GM06990 (cell line): ENCODE results near the gene FBXL4.

Experiments used
- DNase-seq: peaks from one replicate; pipeline ENCODE4 v3.0.0-alpha.2; 2011; ENCODE audit not compliant: insufficient read length; ENCODE audit errors: extremely low read depth
- H3K27me3 ChIP-seq: replicated peaks from 2 replicates; pipeline ENCODE4 v1.6.0; 2011; ENCODE audit warnings: low read length; ENCODE audit not compliant: control insufficient read depth, insufficient read depth
- H3K36me3 ChIP-seq: 2 replicates; pipeline ENCODE4 v1.5.1; 2011; ENCODE audit warnings: low read length; ENCODE audit not compliant: control insufficient read depth, insufficient read depth
- H3K4me3 ChIP-seq: replicated peaks from 2 replicates; pipeline ENCODE4 v1.5.1; 2011; ENCODE audit warnings: low read depth, mild to moderate bottlenecking, control low read depth, low read length
- CTCF ChIP-seq: IDR thresholded peaks from 2 replicates; pipeline ENCODE4 v1.5.1; 2011; ENCODE audit warnings: low read length, control low read depth, mild to moderate bottlenecking, inconsistent platforms; ENCODE audit not compliant: insufficient read depth, poor library complexity, severe bottlenecking

Gene FBXL4

GRCh38 chr6:98824162-98824901 lies 123.4 kb downstream of the FBXL4 start:
- Histone ChIP-seq H3K4me3 (no peak overlapping the region), H3K36me3 (no peaks in the 10 kb centered on the region), H3K27me3 (no peaks in the 10 kb centered on the region; the same call in 1 of the 2 replicates)
- TF ChIP-seq CTCF: no peak
- no peak for DNase-seq

GRCh38 chr6:98823428-98824161 lies 124.2 kb downstream of the FBXL4 start:
- no peak for TF ChIP-seq CTCF
- H3K4me3 ChIP-seq: no peak overlapping the region
- H3K27me3 ChIP-seq: no peaks in the 10 kb centered on the region; the same call in 1 of the 2 replicates
- DNase-seq: no peak
- H3K36me3 ChIP-seq: no peaks in the 10 kb centered on the region

GRCh38 chr6:98821756-98822405 lies 125.9 kb downstream of the FBXL4 start:
- no peak for TF ChIP-seq CTCF
- H3K27me3 ChIP-seq: no peaks in the 10 kb centered on the region; the same call in 1 of the 2 replicates
- no peak for DNase-seq
- H3K36me3 ChIP-seq: no peaks in the 10 kb centered on the region
- no peak overlapping the region for H3K4me3 ChIP-seq
